Measurements from ENCODE around the gene AIPL1.

Gene AIPL1

GRCh38 chr17:6408735-6409134 is 26.2 kb downstream of the AIPL1 start:
- Histone ChIP-seq H3K27ac (ENCODE audit: low read length) (no peak overlapping the region), H3K27me3 (replicated peaks; ENCODE audit: insufficient read depth, low read length) (peaks cover 27% of the 10 kb centered on the region)

GRCh38 chr17:6408276-6408675 is 26.6 kb downstream of the AIPL1 start:
- H3F3A ChIP-seq (ENCODE audit: insufficient read depth, low read length), result no peaks in the 10 kb centered on the region
- H3K79me2 ChIP-seq (ENCODE audit: low read length), result no peaks in the 10 kb centered on the region
- peaks cover 25% of the 10 kb centered on the region for H3K27me3 ChIP-seq (replicated peaks; ENCODE audit: insufficient read depth, low read length)
- TF ChIP-seq, protein P1, sequence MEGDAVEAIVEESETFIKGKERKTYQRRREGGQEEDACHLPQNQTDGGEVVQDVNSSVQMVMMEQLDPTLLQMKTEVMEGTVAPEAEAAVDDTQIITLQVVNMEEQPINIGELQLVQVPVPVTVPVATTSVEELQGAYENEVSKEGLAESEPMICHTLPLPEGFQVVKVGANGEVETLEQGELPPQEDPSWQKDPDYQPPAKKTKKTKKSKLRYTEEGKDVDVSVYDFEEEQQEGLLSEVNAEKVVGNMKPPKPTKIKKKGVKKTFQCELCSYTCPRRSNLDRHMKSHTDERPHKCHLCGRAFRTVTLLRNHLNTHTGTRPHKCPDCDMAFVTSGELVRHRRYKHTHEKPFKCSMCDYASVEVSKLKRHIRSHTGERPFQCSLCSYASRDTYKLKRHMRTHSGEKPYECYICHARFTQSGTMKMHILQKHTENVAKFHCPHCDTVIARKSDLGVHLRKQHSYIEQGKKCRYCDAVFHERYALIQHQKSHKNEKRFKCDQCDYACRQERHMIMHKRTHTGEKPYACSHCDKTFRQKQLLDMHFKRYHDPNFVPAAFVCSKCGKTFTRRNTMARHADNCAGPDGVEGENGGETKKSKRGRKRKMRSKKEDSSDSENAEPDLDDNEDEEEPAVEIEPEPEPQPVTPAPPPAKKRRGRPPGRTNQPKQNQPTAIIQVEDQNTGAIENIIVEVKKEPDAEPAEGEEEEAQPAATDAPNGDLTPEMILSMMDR (IDR thresholded peaks at IDR 0.05; ENCODE audit: low read length), result no peak
- TF ChIP-seq EZH2phosphoT487 (IDR thresholded peaks at IDR 0.05; ENCODE audit: low read length) (no peak), EZH2 (optimal IDR thresholded peaks at IDR 0.05; ENCODE audit: low read depth, low read length) (no peak)
- no peaks in the 10 kb centered on the region for H4K20me1 ChIP-seq (ENCODE audit: insufficient read depth, low read length)
- no peaks in the 10 kb centered on the region for H3K36me3 ChIP-seq (replicated peaks; ENCODE audit: insufficient read depth, low read length)
- H3K4me3 ChIP-seq (ENCODE audit: low read length), result no peak overlapping the region
- no peaks in the 10 kb centered on the region for H3K9me3 ChIP-seq (replicated peaks; ENCODE audit: insufficient read depth, low read length)
- H3K4me1 ChIP-seq (ENCODE audit: low read length), result no peaks in the 10 kb centered on the region
- no peak for DNase-seq
- no peak overlapping the region for H2AFZ ChIP-seq (ENCODE audit: low read length)
- no peaks in the 10 kb centered on the region for H3K9me2 ChIP-seq (replicated peaks; ENCODE audit: insufficient read depth, low read length)
- H3K9ac ChIP-seq (ENCODE audit: low read length), result no peak overlapping the region
- H3K4me2 ChIP-seq (ENCODE audit: low read depth, low read length), result no peak overlapping the region
- no peak overlapping the region for H3K27ac ChIP-seq (ENCODE audit: low read length)

More at GRCh38 chr17:6408735-6409134, 26.2 kb downstream of the AIPL1 start:
- Histone ChIP-seq H3K4me2 (ENCODE audit: low read depth, low read length) (no peak overlapping the region), H3K4me1 (ENCODE audit: low read length) (no peaks in the 10 kb centered on the region), H3K36me3 (replicated peaks; ENCODE audit: insufficient read depth, low read length) (no peaks in the 10 kb centered on the region), H3K9ac (ENCODE audit: low read length) (no peak overlapping the region), H3K79me2 (ENCODE audit: low read length) (no peaks in the 10 kb centered on the region), H4K20me1 (ENCODE audit: insufficient read depth, low read length) (no peaks in the 10 kb centered on the region), H3K9me3 (replicated peaks; ENCODE audit: insufficient read depth, low read length) (no peaks in the 10 kb centered on the region), H3K4me3 (ENCODE audit: low read length) (no peak overlapping the region), H3F3A (ENCODE audit: insufficient read depth, low read length) (no peaks in the 10 kb centered on the region), H3K9me2 (replicated peaks; ENCODE audit: insufficient read depth, low read length) (no peaks in the 10 kb centered on the region), H2AFZ (ENCODE audit: low read length) (no peak overlapping the region)
- no peak for DNase-seq
- TF ChIP-seq EZH2phosphoT487 (IDR thresholded peaks at IDR 0.05; ENCODE audit: low read length) (no peak), EZH2 (optimal IDR thresholded peaks at IDR 0.05; ENCODE audit: low read depth, low read length) (no peak)
- TF ChIP-seq, protein P1 (IDR thresholded peaks at IDR 0.05; ENCODE audit: low read length), result no peak

DNA sequence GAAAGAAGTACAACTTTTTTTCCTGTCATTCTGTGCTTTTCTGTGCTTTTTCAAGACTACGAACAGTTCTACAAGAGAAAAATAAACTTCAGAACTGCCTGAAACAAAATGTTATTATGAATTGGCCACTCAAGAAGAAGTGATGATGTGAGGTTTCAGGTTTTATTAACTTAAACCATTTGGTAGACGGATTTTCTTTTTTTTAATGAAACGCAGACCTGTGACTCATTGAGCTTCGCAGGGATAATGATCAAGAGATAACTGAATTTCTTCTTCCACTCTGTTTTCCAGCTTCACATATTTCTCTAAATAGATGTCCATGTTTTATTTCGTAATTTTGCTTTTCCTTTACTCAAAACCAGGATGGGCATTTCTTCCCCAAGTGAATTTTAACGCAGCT is 32.7 kb downstream of the AIPL1 start:
- H3K4me2 ChIP-seq (ENCODE audit: low read depth, low read length), result no peak overlapping the region
- H3K79me2 ChIP-seq (ENCODE audit: low read length), result no peaks in the 10 kb centered on the region
- H3K9me3 ChIP-seq (replicated peaks; ENCODE audit: insufficient read depth, low read length), result no peaks in the 10 kb centered on the region
- no peaks in the 10 kb centered on the region for H3K36me3 ChIP-seq (replicated peaks; ENCODE audit: insufficient read depth, low read length)
- H3K9me2 ChIP-seq (replicated peaks; ENCODE audit: insufficient read depth, low read length), result no peaks in the 10 kb centered on the region
- TF ChIP-seq EZH2phosphoT487 (IDR thresholded peaks at IDR 0.05; ENCODE audit: low read length) (no peak), EZH2 (optimal IDR thresholded peaks at IDR 0.05; ENCODE audit: low read depth, low read length) (no peak)
- TF ChIP-seq, protein P1 (IDR thresholded peaks at IDR 0.05; ENCODE audit: low read length), result no peak
- no peaks in the 10 kb centered on the region for H3K4me1 ChIP-seq (ENCODE audit: low read length)
- no peaks in the 10 kb centered on the region for H3F3A ChIP-seq (ENCODE audit: insufficient read depth, low read length)
- no peak overlapping the region for H3K4me3 ChIP-seq (ENCODE audit: low read length)
- H4K20me1 ChIP-seq (ENCODE audit: insufficient read depth, low read length), result no peaks in the 10 kb centered on the region
- no peak for DNase-seq
- no peak overlapping the region for H3K27ac ChIP-seq (ENCODE audit: low read length)
- H3K9ac ChIP-seq (ENCODE audit: low read length), result no peak overlapping the region
- H3K27me3 ChIP-seq (replicated peaks; ENCODE audit: insufficient read depth, low read length), result peaks cover 8% of the 10 kb centered on the region; the same call in 1 of the 2 replicates
- H2AFZ ChIP-seq (ENCODE audit: low read length), result no peak overlapping the region
